Measurements from ENCODE around the gene GMCL1. TPM values are rescaled to one million over a fixed set of nuclear protein-coding genes. Genes with fewer than 3 reads are reported as not detected.

GMCL1 gene
- total and polyA plus RNA-seq, 2 of the 13 experiments (the other 11 are each of a cell fraction or from before 2014, with no cell fraction given), result 18.7 to 24.0 TPM

DNA sequence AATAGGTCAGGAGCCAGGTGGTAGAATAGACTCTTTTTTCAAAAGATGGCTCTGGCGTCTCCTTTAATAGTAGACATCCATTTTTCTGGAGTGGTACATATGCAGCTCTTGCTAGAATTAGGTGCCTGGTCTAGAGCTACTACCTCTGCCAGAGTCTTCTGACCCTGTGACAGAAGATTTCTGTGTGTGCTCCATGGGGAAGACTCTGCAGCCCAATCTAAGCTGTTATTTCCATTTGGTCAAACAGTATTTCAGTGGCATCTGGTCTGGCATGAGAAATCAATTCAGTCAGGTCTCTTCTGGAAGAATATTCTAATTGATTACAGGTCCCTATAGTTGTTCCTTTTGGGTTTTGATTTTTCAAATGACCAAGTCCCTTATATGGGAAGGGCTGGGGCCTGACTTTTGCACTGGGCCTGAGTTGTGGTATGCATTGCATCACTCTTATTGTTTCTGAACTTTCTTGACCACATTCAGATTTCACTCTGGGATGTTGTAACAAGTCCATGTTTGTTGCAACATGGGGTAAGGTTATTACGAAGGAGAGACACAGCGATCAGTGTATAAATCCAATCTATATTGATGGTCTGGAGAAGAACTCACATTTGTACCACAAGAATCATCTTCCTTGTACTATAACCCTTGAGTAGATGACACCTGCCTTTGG lies 97.5 kb downstream of the GMCL1 start (continued):
- TF ChIP-seq, protein P1, sequence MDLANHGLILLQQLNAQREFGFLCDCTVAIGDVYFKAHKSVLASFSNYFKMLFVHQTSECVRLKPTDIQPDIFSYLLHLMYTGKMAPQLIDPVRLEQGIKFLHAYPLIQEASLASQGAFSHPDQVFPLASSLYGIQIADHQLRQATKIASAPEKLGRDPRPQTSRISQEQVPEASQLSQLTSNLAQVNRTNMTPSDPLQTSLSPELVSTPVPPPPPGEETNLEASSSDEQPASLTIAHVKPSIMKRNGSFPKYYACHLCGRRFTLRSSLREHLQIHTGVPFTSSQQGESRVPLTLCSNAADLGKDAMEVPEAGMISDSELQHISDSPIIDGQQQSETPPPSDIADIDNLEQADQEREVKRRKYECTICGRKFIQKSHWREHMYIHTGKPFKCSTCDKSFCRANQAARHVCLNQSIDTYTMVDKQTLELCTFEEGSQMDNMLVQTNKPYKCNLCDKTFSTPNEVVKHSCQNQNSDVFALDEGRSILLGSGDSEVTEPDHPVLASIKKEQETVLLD (CRISPR knock-in tag; IDR thresholded peaks at IDR 0.05; ENCODE audit: low read depth), result no peak
- no peak for TF ChIP-seq SRSF9 (IDR thresholded peaks at IDR 0.05; ENCODE audit: borderline replicate concordance, insufficient read depth, low read depth, low read length, poor library complexity, severe bottlenecking)
- no peak for TF ChIP-seq TAF1 (CRISPR knock-in tag; IDR thresholded peaks at IDR 0.05)
- no peak for TF ChIP-seq MED8 (CRISPR knock-in tag; IDR thresholded peaks at IDR 0.05; ENCODE audit: insufficient replicate concordance)
- TF ChIP-seq, protein P2, sequence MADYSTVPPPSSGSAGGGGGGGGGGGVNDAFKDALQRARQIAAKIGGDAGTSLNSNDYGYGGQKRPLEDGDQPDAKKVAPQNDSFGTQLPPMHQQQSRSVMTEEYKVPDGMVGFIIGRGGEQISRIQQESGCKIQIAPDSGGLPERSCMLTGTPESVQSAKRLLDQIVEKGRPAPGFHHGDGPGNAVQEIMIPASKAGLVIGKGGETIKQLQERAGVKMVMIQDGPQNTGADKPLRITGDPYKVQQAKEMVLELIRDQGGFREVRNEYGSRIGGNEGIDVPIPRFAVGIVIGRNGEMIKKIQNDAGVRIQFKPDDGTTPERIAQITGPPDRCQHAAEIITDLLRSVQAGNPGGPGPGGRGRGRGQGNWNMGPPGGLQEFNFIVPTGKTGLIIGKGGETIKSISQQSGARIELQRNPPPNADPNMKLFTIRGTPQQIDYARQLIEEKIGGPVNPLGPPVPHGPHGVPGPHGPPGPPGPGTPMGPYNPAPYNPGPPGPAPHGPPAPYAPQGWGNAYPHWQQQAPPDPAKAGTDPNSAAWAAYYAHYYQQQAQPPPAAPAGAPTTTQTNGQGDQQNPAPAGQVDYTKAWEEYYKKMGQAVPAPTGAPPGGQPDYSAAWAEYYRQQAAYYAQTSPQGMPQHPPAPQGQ (CRISPR knock-in tag; IDR thresholded peaks at IDR 0.05; ENCODE audit: borderline replicate concordance), result no peak
- TF ChIP-seq, protein P3, sequence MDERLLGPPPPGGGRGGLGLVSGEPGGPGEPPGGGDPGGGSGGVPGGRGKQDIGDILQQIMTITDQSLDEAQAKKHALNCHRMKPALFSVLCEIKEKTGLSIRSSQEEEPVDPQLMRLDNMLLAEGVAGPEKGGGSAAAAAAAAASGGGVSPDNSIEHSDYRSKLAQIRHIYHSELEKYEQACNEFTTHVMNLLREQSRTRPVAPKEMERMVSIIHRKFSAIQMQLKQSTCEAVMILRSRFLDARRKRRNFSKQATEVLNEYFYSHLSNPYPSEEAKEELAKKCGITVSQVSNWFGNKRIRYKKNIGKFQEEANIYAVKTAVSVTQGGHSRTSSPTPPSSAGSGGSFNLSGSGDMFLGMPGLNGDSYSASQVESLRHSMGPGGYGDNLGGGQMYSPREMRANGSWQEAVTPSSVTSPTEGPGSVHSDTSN (CRISPR knock-in tag; IDR thresholded peaks at IDR 0.05), result no peak
- TF ChIP-seq, protein P4, sequence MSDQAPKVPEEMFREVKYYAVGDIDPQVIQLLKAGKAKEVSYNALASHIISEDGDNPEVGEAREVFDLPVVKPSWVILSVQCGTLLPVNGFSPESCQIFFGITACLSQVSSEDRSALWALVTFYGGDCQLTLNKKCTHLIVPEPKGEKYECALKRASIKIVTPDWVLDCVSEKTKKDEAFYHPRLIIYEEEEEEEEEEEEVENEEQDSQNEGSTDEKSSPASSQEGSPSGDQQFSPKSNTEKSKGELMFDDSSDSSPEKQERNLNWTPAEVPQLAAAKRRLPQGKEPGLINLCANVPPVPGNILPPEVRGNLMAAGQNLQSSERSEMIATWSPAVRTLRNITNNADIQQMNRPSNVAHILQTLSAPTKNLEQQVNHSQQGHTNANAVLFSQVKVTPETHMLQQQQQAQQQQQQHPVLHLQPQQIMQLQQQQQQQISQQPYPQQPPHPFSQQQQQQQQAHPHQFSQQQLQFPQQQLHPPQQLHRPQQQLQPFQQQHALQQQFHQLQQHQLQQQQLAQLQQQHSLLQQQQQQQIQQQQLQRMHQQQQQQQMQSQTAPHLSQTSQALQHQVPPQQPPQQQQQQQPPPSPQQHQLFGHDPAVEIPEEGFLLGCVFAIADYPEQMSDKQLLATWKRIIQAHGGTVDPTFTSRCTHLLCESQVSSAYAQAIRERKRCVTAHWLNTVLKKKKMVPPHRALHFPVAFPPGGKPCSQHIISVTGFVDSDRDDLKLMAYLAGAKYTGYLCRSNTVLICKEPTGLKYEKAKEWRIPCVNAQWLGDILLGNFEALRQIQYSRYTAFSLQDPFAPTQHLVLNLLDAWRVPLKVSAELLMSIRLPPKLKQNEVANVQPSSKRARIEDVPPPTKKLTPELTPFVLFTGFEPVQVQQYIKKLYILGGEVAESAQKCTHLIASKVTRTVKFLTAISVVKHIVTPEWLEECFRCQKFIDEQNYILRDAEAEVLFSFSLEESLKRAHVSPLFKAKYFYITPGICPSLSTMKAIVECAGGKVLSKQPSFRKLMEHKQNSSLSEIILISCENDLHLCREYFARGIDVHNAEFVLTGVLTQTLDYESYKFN (CRISPR knock-in tag; conservative IDR thresholded peaks at IDR 0.05), result no peak
- TF ChIP-seq AGO1 (IDR thresholded peaks at IDR 0.05; ENCODE audit: low read depth, low read length, poor library complexity, severe bottlenecking), result no peak
- TF ChIP-seq PAX8 (CRISPR knock-in tag; IDR thresholded peaks at IDR 0.05; ENCODE audit: borderline replicate concordance), result no peak
- peak; percentile 48; the same call in 1 of the 2 replicates for TF ChIP-seq ZFY (CRISPR knock-in tag; IDR thresholded peaks at IDR 0.05)
- no peak for TF ChIP-seq TEAD2 (CRISPR knock-in tag; IDR thresholded peaks at IDR 0.05)
- TF ChIP-seq, protein P5, sequence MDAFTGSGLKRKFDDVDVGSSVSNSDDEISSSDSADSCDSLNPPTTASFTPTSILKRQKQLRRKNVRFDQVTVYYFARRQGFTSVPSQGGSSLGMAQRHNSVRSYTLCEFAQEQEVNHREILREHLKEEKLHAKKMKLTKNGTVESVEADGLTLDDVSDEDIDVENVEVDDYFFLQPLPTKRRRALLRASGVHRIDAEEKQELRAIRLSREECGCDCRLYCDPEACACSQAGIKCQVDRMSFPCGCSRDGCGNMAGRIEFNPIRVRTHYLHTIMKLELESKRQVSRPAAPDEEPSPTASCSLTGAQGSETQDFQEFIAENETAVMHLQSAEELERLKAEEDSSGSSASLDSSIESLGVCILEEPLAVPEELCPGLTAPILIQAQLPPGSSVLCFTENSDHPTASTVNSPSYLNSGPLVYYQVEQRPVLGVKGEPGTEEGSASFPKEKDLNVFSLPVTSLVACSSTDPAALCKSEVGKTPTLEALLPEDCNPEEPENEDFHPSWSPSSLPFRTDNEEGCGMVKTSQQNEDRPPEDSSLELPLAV (CRISPR knock-in tag; conservative IDR thresholded peaks at IDR 0.05; ENCODE audit: low read depth), result no peak
- no peak for TF ChIP-seq CC2D1A (CRISPR knock-in tag; IDR thresholded peaks at IDR 0.05)
- TF ChIP-seq CAMTA2 (CRISPR knock-in tag; IDR thresholded peaks at IDR 0.05; ENCODE audit: borderline replicate concordance), result no peak
- TF ChIP-seq ZC3H13 (CRISPR knock-in tag; IDR thresholded peaks at IDR 0.05), result no peak
- 0 out of 2 replicates have a peak, but pooled peaks have one; percentile 28 for TF ChIP-seq SIX1 (CRISPR knock-in tag; IDR thresholded peaks at IDR 0.05; ENCODE audit: borderline replicate concordance)
- TF ChIP-seq ZSCAN25 (CRISPR knock-in tag; IDR thresholded peaks at IDR 0.05), result 0 out of 2 replicates have a peak, but pooled peaks have one; percentile 45
- TF ChIP-seq ZNF331 (CRISPR knock-in tag; IDR thresholded peaks at IDR 0.05), result peak; percentile 49; the same call in 1 of the 2 replicates
- no peak for TF ChIP-seq NR1H2 (CRISPR knock-in tag; IDR thresholded peaks at IDR 0.05; ENCODE audit: borderline replicate concordance, low read depth)
